ENCODE data around the gene TMEM147.

The TMEM147 gene

DNA sequence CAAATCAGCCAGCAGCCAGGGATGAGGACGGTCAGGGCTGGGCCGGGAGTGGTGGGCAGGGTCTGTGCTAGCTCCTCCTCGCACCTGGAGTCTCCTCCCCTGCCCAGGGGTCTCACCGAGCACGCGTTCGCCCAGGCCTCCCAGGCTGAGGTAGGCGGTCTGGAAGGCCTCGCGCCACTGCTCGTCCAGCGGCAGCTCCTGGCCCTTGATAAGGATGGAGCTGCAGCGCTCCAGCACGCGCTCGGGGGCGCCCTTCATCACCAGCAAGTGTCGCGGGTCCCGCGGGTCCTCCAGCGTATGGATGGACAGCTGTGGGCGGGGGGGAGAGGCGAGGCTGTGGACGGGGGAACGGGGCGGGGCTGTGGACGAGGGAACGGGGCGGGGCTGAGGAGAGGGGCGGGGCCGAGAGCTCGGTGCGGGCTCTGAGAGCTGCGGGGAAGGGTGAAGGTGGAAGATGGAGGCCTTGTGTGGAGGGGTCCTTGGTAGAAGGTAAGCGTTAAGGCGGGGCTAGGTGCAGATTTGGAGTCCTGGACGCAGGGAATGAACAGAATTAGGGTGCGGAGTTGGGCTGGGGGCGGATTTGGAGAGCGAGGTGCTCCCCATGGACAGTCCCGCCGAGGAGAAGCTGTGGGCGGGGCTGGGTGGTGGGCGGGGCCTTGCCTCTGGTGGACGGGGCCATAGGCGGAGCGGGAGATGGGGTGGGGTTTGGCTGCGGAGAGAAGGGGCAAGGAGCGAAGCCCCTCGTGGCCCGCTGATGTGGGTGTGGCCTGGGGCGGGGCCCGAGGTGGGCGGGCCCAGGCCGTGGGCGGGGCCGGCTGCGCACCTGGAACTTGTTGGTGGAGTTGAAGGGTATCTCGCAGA, 12.3 kb downstream of the TMEM147 start:
- peak overlapping the region; percentile 36 for H3K4me3 ChIP-seq (ENCODE audit: low read depth, low read length, poor library complexity, severe bottlenecking)
- TF ChIP-seq EZH2 (IDR thresholded peaks at IDR 0.05; ENCODE audit: borderline replicate concordance, low read length) = no peak
- TF ChIP-seq, protein P1, sequence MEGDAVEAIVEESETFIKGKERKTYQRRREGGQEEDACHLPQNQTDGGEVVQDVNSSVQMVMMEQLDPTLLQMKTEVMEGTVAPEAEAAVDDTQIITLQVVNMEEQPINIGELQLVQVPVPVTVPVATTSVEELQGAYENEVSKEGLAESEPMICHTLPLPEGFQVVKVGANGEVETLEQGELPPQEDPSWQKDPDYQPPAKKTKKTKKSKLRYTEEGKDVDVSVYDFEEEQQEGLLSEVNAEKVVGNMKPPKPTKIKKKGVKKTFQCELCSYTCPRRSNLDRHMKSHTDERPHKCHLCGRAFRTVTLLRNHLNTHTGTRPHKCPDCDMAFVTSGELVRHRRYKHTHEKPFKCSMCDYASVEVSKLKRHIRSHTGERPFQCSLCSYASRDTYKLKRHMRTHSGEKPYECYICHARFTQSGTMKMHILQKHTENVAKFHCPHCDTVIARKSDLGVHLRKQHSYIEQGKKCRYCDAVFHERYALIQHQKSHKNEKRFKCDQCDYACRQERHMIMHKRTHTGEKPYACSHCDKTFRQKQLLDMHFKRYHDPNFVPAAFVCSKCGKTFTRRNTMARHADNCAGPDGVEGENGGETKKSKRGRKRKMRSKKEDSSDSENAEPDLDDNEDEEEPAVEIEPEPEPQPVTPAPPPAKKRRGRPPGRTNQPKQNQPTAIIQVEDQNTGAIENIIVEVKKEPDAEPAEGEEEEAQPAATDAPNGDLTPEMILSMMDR (IDR thresholded peaks at IDR 0.05; ENCODE audit: low read length) = no peak
- H3K36me3 ChIP-seq (ENCODE audit: insufficient read depth, low read length) = no peaks in the 10 kb centered on the region
- no peaks in the 10 kb centered on the region for H3K79me2 ChIP-seq (ENCODE audit: insufficient read depth, low read length)
- no peaks in the 10 kb centered on the region for H3F3A ChIP-seq (ENCODE audit: insufficient read depth, low read length)
- H4K20me1 ChIP-seq (ENCODE audit: insufficient read depth, low read length) = no peaks in the 10 kb centered on the region
- peaks cover 11% of the 10 kb centered on the region for H3K4me1 ChIP-seq (ENCODE audit: insufficient read depth, low read length, severe bottlenecking)
- no peak overlapping the region for H3K27ac ChIP-seq (ENCODE audit: low read depth, low read length, poor library complexity, severe bottlenecking)
- H2AFZ ChIP-seq (ENCODE audit: low read length) = no peak overlapping the region
- H3K9me3 ChIP-seq (ENCODE audit: low read length) = no peaks in the 10 kb centered on the region
- no peaks in the 10 kb centered on the region for H3K9me2 ChIP-seq (ENCODE audit: low read depth, low read length)
- H3K27me3 ChIP-seq (ENCODE audit: insufficient read depth, low read length) = no peaks in the 10 kb centered on the region; the same call in none of the 2 replicates
- H3K4me2 ChIP-seq (ENCODE audit: low read length) = peak overlapping the region; percentile 53; the same call in 1 of the 2 replicates
- H3K9ac ChIP-seq (ENCODE audit: low read length) = no peak overlapping the region

GRCh38 chr19:35558400-35559280, 13.2 kb downstream of the TMEM147 start:
- no peak overlapping the region for H3K9ac ChIP-seq (ENCODE audit: low read length)
- H2AFZ ChIP-seq (ENCODE audit: low read length) = no peak overlapping the region
- H3K27me3 ChIP-seq (ENCODE audit: insufficient read depth, low read length) = no peaks in the 10 kb centered on the region; the same call in none of the 2 replicates
- H3K4me2 ChIP-seq (ENCODE audit: low read length) = peak overlapping the region; percentile 53; the same call in 1 of the 2 replicates
- TF ChIP-seq, protein P1 (IDR thresholded peaks at IDR 0.05; ENCODE audit: low read length) = no peak
- no peak for TF ChIP-seq EZH2 (IDR thresholded peaks at IDR 0.05; ENCODE audit: borderline replicate concordance, low read length)
- no peaks in the 10 kb centered on the region for H3K9me3 ChIP-seq (ENCODE audit: low read length)
- H3F3A ChIP-seq (ENCODE audit: insufficient read depth, low read length) = no peaks in the 10 kb centered on the region
- H3K4me1 ChIP-seq (ENCODE audit: insufficient read depth, low read length, severe bottlenecking) = peaks cover 11% of the 10 kb centered on the region
- no peak overlapping the region for H3K4me3 ChIP-seq (ENCODE audit: low read depth, low read length, poor library complexity, severe bottlenecking)
- no peaks in the 10 kb centered on the region for H4K20me1 ChIP-seq (ENCODE audit: insufficient read depth, low read length)
- no peaks in the 10 kb centered on the region for H3K79me2 ChIP-seq (ENCODE audit: insufficient read depth, low read length)
- H3K36me3 ChIP-seq (ENCODE audit: insufficient read depth, low read length) = no peaks in the 10 kb centered on the region
- H3K27ac ChIP-seq (ENCODE audit: low read depth, low read length, poor library complexity, severe bottlenecking) = no peak overlapping the region
- H3K9me2 ChIP-seq (ENCODE audit: low read depth, low read length) = no peaks in the 10 kb centered on the region

DNA sequence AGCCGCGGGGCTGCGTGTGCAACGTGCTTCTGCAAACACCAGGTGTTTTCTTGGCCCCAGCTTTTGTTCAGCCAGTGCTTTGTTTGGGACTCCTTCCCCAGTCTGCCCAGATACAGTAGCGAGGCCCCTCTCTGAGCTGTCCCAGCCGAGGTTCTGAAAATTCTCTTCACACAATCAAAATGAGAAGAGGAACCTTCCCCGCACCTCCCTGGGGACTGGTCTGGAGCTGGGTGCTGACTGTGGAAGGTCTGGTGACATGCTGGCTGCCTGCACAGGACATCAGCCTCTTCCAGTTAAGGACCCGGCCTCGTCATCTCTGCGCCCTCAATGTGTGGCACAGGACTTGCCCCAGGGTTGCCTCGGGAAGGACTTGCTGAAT, 13.8 kb downstream of the TMEM147 start:
- Histone ChIP-seq H3K9me2 (ENCODE audit: low read depth, low read length) (no peaks in the 10 kb centered on the region), H3K4me2 (ENCODE audit: low read length) (no peak overlapping the region), H3K79me2 (ENCODE audit: insufficient read depth, low read length) (no peaks in the 10 kb centered on the region), H3K36me3 (ENCODE audit: insufficient read depth, low read length) (no peaks in the 10 kb centered on the region), H4K20me1 (ENCODE audit: insufficient read depth, low read length) (no peaks in the 10 kb centered on the region), H3K4me1 (ENCODE audit: insufficient read depth, low read length, severe bottlenecking) (peaks cover 11% of the 10 kb centered on the region), H2AFZ (ENCODE audit: low read length) (no peak overlapping the region), H3K9ac (ENCODE audit: low read length) (no peak overlapping the region), H3K4me3 (ENCODE audit: low read depth, low read length, poor library complexity, severe bottlenecking) (no peak overlapping the region), H3K9me3 (ENCODE audit: low read length) (no peaks in the 10 kb centered on the region), H3F3A (ENCODE audit: insufficient read depth, low read length) (no peaks in the 10 kb centered on the region), H3K27me3 (ENCODE audit: insufficient read depth, low read length) (no peaks in the 10 kb centered on the region; the same call in none of the 2 replicates), H3K27ac (ENCODE audit: low read depth, low read length, poor library complexity, severe bottlenecking) (no peak overlapping the region)
- TF ChIP-seq, protein P1 (IDR thresholded peaks at IDR 0.05; ENCODE audit: low read length) = no peak
- no peak for TF ChIP-seq EZH2 (IDR thresholded peaks at IDR 0.05; ENCODE audit: borderline replicate concordance, low read length)

All from OCI-LY1 (cell line).